Activated naive CD8-positive, alpha-beta T cell treated with anti-CD3 and anti-CD28 coated beads, Interleukin-2, amount 50 U/mL, for 16 hours (primary cell): ENCODE data around the gene MIA2.

Experiments used
- DNase-seq: peaks from one replicate; pipeline ENCODE4 v3.0.0-alpha.2; 2020; ENCODE audit warnings: low read depth, low spot score

MIA2 gene

DNA sequence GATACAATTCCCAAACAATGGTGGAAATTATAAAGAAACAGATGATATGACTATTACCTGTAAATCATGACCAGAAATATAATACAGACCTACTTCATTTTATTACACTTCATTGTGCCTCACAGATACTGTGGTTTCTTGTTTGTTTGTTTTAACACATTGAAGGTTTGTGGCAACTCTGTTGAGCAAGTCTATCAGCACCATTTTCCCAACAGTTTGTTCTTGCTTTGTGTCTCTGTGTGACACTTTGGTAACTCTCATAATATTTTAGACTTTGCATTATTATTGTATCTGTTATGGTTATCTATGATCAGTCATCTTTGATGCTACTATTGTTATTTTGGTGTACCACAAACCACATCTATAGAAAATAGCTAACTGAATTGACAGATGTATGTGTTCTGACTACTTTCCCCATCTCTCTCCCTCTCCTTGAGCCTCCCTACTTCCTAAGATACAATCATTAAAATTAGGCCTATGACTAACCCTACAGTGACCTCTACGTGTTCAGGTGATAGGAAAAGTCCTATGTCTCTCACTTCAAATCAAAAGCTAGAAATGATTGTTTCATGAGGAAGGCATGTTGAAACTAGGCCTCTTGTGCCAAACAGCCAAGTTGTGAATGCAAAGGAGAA, 149.4 kb downstream of the MIA2 start:
- DNase-seq: no peak

DNA sequence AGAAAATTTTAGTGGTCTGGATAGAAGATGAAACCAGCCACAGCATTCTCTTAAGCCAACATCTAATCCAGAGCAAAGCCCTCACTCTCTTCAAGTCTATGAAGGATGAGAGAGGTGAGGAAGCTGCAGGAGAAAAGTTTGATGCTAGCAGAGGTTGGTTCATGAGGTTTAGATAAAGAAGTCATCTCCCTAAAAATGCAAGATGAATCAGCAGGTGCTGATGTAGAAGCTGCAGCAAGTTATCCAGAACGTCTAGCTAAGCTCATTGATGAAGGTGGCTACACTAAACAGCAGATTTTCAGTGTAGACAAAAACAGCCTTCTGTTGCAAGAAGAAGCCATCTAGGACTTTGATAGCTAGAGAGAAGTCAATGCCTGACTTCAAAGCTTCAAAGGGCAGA, 150.0 kb downstream of the MIA2 start:
- DNase-seq: no peak

DNA sequence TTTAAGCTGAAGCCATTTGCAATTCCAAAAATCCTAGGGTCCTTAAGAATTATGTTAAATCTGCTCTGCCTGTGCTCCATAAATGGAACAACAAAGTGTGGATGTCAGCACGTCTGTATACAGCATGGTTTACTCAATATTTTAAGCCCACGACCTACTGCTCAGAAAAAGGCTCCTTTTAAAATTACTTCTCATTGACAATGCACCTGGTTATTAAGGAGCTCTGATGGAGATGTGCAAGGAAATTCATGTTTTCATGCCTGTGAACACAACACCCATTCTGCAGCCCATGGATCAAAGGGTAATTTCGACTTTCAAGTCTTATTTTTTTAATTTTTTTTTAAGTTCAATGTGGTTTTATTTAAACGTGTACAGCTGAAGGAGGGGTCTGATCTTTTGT, 150.5 kb downstream of the MIA2 start:
- no peak for DNase-seq

DNA sequence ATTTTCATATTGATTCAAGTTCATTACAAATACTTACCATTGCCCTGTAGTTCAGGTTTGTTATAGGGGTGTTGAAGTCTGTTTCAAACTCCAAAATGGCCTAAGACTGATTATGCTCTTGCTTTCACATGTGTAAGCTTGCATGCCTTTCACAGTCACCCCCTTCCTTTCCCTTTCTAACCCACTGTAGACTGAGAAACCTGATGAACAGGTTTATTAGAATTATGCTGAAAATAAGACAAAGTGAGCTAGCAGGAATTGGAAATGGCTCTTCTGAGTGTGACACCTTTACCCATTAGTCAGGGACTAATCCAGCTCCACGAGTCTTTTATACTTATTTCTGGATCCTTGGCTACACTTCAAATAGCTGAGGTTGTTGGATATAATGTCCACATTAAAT, 159.6 kb downstream of the MIA2 start:
- no peak for DNase-seq

DNA sequence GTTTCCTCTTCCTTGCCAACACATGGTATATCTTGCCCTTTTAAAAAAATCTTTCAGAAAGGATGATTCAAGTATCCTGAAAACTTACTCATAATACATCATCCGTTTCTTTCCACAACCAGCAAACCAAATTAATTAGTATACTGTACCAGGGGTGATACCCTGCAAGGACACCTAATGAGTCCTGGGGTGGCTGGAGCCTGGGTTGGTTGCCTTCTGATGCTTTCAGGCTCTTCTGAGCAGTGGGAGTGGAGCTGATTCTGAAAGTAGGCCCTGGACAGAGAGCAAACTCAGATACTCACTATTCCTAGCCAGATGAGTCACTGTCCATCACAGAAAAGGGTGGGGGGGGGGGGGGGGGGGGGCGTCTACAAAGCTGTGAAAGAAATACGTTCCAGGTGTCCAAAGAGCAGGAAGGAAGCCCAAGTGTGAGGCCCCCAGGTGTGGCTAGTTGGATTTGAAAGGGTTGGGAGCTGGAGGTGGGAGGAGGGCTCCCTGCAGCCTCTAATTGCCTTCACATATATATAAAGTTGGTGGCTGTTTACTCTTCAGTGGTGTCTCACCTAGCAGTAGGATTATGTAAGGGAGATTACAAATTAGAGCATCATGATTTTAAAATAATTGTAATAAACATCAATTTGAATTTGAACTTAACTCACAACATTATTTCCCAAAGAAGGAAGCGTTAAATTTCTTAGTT, 162.0 kb downstream of the MIA2 start:
- no peak for DNase-seq

DNA sequence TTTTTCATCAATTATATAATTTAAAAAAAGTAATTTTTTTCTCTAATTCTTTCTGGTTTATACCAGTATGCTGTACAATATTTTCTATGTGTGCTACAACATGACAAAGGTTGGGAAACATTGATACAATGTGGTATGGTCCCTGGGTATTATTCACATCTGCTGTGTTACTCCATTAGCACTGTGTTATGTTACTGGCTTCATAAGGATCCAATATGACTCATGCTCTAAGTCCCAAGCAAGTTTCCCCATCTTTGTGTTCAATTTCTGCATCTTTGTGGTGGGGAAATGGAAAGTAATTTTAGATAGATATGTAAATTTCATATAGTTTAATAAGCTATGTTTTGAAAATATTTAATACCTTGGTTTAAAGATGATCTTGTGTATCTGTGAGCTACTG, 162.7 kb downstream of the MIA2 start:
- DNase-seq: no peak

DNA sequence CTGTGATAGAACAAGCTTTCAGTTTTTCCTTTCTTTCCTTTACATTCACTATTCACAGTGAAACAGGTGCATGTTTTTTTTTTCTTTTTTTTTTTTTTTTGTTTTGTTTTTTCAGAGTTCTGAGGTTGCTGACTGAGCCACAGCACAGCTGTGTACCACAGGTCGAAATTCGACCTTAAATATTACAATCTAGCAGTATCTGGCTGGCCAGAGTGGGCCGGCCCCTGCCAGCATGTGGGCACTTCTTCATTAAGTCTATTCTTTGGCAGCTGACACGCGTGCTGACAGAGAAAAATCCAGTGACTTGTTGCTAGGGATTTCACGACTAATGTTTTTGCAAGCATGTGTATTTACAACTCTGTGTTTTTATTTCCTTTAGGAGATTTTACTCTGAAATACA, 164.7 kb downstream of the MIA2 start:
- DNase-seq: no peak

DNA sequence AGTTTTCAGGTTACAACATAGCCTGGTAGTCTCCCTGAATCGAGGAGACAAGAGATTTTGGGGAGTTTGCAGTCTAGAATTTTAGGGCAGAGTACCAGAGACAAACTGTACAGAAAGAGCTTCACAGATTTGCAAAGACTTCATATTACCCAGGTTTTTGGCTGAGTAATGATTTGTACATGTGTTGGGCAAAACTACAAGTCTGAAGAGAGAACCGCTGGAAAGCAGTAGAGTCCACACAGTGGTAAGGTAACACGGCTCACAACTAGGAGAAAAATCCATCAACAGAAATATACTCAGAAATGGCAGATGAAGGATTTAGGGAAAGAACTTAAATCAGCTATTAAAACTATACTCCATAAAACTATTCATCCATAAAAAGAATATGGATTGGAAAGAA, 172.8 kb downstream of the MIA2 start:
- DNase-seq: no peak

DNA sequence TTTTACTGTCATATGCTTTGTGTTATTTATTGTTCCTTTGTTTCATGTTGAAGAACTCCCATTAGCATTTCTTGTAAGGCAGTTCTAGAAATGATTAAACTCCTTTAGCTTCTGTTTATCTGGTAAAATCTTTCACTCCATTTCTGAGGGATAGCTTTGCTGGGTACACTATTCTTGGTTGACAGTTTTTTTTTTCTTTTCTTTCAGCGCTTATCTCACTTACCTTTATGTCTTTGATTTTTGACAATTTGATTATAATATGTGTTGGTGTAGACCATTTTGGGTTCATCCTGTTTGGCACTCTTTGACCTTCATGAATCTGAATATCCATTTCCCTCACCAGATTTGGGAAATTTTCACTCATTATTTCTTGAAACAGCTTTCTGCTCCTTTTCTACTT, 182.4 kb downstream of the MIA2 start:
- DNase-seq: no peak

DNA sequence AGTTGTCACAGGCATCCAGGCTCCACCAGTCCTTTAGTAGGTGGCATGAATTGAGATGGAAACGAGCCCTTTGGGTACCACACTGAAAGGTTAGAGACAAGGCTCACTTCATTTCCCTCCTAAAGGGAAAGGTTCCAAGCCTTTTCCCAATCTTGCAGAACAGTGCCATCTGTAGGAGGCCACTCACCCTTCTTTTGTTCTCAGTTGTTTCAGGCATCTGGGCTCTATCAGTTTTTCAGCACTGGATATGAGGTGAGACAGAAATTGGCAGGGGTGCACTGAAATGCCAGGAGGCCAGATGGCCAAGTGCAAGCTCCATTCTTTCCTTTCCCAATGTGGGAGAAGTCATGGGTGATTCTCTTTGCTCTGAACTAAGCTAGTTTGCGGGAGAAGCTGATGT, 183.3 kb downstream of the MIA2 start:
- DNase-seq: no peak

DNA sequence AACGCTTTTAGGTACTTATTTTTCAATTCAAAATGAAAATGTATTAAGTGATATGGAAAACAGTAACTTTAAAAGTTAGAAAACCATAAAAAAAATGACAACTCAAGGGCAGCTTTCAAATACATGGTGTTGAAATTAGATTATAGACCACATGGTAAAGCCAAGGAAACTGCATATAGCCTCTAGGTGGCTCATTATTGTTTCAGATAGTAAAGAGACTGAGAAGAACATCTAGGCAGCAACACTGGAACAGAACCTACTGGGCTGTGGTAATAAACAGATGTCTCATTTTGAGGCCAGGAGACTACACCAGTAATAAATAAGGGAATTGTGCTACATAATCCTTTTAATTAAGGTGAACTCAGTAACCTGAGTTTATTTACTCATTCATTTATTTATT, 185.6 kb downstream of the MIA2 start:
- DNase-seq: no peak

DNA sequence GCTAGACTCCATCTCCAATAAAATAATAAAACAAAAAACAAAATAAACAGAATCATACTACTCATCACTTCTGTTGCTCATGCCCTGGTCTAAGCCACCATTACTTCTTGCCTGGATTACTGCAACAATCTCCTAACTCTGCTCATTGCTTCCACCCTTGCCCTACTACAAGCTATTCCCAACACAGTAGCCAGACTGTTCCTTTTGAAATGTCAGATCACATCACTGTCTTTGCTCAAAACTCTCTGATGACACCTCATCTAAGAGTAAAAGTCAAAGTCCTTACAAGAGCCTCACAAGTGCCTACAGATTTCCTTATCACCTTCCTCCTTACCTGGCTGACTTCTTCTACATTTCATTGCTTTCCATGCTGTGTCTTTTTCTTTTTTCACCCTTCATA, 188.5 kb downstream of the MIA2 start:
- no peak for DNase-seq

DNA sequence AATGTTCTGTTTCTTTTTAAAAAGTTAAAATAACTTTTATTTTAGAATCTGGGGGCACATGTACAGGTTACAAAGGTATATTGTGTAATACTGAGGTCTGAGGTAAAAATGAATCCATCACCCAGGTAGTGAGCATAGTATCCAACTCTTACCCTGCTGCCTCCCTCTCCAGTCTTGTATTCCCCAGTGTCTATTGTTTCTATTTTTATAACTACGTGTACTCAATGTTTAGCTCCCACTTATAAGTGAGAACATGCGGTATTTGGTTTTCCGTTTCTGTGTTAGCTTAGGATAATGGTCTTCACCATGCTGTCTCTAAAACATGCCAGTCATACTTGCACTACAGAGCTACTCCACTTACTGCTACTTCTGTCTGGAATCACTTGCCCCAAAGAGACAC, 190.1 kb downstream of the MIA2 start:
- no peak for DNase-seq

DNA sequence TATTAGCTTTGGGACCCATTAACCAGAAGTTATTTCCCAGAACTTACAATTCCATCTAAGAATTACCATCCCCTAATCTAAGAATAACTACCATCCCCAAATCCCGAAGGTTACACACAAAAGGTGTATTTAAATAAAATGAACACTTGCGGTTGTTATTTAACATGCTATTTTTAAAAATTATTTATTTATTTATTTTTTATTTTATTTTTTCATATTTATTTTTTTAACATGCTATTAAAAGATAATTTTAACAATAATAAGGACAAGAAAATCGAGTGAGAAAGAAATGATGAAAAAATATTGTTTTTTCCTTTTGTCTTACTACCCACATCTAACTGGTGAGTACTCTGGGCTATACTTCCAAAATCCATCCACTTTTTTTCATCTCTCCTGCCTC, 192.2 kb downstream of the MIA2 start:
- no peak for DNase-seq

DNA sequence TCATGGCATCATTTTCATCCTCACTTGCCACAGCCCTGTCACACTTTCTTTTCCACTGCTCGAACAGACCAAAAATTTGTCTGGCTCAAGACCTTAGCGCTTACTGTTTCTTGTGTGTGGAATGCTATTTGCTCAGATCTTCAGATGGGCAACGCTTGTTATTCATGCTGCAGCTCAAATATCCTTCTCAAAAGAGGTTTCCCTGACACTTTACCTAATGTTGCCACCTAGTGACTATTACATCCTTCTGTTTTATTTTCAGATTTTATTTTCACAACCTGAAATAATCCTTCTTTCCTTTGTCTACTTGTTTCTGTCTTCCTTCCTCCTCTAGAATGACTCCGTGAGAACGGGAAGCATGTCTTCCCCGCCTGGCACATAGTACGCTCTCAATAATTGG, 192.9 kb downstream of the MIA2 start:
- no peak for DNase-seq

DNA sequence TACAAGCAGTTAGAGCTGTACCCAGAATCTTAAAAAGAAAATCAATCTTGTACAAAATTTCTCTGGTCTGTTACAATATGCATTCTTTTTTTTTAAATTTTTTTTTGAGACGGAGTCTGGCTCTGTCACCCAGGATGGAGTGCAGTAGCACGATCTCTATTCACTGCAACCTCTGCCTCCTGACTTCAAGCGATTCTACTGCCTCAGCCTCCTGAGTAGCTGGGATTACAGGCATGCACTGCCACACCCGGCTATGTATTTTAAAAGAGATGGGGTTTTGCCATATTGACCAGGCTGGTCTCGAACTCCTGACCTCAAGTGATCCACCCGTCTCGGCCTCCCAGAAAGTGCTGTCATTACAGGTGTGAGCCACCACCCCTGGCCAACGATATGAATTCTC, 194.4 kb downstream of the MIA2 start:
- no peak for DNase-seq

DNA sequence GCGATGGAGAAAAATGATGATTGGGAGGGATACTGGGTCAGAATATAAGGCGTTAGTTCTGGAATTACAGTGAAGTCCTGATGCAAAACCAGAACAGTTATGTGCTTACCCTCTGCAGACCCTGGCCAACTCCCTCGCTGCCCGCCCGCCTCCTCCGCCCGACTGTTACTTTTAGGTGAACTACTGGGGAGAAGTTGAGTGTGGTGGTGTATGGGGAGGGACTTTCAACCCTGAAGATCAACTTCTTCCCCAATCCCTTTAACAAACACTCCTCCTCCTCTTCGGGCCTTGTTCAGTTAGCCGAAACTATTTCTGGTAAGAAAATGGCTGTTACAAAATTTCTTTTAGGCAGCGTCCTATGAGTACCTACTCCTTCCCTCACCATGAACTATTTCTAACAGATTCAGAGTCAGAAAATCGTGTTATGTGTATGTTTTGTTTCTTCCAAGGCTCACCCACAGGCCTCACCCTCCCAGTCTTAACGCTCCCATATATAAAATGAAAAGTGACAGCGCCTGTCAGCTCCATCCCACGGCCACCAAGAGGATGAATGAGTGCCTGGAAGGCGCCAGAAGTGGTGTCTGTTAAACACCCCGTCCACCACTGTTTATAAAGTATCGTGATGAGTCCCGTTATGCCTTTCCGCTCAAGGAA, 197.2 kb downstream of the MIA2 start:
- no peak for DNase-seq

DNA sequence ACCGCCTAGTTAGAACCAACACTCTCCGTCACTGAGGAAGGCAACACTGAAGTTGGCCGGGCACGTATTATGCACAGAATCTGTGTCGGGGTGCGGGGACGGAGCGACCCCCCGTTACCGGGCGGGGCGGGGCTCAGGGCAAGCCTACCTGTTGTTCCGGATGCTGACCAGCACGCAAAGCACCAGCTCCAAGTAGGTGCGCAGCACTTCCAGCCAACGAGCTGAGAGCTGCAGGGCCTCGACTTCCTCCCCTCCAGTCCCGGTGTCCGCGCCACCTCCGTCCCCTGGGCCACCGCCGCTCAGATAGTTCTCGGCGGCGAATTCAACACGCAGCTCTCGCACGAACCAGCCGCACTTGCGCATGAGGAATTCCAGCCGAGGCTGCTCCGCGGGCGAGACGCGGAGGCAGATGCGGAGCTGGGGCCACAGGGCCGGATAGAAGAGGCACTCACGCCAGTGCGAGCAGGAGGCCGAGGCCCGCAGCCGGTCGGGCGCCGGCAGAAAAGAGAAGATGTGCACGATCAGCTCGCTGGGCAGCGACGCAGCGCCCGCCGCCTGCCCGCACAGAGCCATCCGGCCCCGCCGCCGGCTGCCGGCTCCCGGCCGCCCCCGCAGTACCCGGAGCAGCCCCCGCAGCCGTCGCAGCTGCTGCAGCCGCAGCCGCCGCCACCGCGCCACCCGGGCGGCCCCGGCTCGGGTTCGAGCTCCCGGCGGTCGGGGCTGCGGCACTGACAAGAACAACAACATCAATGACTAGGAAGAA, 197.9 kb downstream of the MIA2 start:
- DNase-seq: no peak

DNA sequence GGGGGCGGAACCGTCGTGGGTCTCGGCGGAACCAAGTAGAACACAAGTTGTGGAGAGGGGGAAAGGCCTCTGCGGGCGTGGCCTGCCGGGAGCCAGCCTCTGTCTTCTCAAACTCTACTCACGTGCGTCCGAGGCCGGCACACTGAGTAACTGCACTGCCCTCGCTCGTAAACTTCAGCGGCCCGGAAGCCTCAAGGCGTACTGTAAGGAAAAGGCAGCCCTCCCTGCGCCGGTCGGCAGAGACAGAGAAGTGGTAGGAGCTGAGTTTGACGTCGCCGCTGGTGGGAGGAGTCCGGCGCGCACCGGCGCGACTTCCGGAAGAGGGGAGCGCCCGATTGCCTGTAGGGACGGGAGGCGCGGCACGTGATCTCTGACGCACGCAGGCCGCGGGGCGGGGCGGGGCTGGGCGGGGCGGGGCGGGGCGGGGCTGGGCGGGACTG, 198.5 kb downstream of the MIA2 start, which contains the start of gene FBXO33:
TSS of gene FBXO33 (minus strand) at position 255 of the 440 bp plus-strand sequence. CDS start 271 bp downstream, outside the sequence.
- DNase-seq: peak; percentile 91

DNA sequence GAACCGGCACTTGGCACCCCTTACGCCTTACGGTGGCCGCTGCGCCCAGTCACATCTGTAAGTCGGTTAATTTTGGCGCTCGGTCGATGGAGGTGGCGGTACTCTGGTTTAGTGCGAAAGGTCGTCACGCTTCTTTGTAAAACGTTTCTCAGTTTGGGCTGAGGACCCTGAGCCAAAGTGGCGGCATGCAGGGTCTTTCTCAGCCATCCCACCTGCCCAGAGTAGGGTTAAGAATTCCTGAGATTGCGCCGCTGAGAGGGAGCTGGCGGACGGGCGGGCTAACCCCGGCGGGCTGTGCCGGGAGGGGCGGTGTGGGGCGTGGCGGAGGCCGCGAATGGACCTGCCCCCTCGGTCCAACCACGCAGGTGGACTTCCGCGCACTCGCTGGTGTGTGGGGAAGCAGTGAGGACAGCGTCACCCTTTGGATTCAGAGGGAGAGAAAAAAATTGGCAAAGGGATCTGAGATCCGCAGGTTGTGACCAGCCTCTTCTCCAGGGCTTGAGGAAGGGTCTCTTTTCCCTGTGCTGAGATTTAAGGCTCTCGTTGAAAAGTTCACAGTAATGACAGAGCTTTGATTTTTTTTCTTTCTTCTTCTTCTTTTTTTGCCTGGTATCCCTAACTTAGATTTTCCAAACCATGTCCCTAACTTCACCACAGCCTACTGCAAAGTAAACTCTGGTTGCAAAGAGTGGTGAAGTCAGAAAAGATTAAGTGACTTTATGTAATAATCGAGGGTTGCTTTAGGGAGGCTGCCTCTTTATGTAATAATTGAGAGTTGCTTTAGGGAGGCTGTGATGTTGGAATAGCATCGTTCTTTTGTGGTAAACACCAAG, 199.1 kb downstream of the MIA2 start:
- DNase-seq: peak; percentile 28

DNA sequence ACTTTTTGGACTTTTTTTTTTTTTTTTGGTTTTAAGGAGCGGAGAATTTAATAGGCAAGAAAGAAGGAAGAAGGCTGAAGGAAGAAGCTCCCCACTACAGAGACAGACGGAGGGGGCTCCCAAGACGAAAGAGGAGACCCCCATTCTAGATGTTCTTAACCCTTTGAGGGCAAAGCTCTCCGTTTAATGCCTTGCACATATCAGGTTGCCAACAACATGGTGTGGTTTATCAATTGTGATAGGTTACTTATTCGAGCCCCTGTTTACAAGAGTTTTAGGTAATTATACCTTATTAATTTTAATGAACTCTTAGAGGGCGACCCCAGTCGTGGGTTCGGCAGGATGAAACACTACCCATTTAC, 199.7 kb downstream of the MIA2 start:
- no peak for DNase-seq
